ENCODE measurements around the gene SPINK14.

- no peak for TF ChIP-seq CTCF (IDR thresholded peaks at IDR 0.05; ENCODE audit: extremely low read depth in 1 of 2, insufficient read depth in 1 of 2, low read depth in 1 of 2, low read length in 2 of 2)
- TF ChIP-seq POLR2A (IDR thresholded peaks at IDR 0.05; ENCODE audit: low read depth, low read length): no peak
- no peak for TF ChIP-seq MYC (IDR thresholded peaks at IDR 0.05; ENCODE audit: low read depth, low read length)
- TF ChIP-seq POLR2AphosphoS5 (IDR thresholded peaks at IDR 0.05; ENCODE audit: insufficient read depth, low read depth, low read length): no peak
- no peak for TF ChIP-seq EZH2 (IDR thresholded peaks at IDR 0.05; ENCODE audit: borderline replicate concordance, low read depth, low read length, severe bottlenecking)
Observed at GRCh38 chr5:148191010-148191409, 22.7 kb downstream of the SPINK14 start.
